Measurements from ENCODE around the gene ADORA2B. TPM values are rescaled to one million over a fixed set of nuclear protein-coding genes. Genes with fewer than 3 reads are reported as not detected.

Gene ADORA2B
- 11.4 and 19.3 TPM in 2 replicates for total RNA-seq

DNA sequence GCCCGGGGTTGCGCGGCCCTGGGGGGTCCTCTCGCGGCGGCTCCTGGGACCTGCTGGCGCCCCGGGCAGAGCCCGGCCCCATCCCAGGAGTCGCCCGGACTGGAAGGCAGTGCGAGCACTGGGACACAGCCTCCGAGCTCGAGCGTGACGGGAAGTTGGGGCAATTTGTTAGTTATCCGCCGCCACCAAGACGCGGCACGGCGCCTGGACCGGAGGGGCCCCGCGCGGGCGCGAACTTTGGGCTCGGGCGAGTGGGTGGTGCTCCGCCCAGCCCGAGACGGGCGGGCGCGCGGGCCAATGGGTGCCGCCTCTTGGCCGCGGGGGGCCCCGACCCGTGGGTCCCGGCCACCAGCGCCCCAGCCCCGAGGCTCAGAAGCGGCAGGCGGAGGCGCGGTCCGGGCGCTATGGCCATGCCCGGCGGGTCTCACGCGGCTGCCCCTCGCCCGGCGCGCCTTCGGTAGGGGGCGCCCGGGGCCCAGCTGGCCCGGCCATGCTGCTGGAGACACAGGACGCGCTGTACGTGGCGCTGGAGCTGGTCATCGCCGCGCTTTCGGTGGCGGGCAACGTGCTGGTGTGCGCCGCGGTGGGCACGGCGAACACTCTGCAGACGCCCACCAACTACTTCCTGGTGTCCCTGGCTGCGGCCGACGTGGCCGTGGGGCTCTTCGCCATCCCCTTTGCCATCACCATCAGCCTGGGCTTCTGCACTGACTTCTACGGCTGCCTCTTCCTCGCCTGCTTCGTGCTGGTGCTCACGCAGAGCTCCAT is at the start of gene ADORA2B:
ADORA2B (plus strand) TSS at position 372 of the 768 bp plus-strand sequence; CDS start at position 491, 119 bp downstream.

DNA sequence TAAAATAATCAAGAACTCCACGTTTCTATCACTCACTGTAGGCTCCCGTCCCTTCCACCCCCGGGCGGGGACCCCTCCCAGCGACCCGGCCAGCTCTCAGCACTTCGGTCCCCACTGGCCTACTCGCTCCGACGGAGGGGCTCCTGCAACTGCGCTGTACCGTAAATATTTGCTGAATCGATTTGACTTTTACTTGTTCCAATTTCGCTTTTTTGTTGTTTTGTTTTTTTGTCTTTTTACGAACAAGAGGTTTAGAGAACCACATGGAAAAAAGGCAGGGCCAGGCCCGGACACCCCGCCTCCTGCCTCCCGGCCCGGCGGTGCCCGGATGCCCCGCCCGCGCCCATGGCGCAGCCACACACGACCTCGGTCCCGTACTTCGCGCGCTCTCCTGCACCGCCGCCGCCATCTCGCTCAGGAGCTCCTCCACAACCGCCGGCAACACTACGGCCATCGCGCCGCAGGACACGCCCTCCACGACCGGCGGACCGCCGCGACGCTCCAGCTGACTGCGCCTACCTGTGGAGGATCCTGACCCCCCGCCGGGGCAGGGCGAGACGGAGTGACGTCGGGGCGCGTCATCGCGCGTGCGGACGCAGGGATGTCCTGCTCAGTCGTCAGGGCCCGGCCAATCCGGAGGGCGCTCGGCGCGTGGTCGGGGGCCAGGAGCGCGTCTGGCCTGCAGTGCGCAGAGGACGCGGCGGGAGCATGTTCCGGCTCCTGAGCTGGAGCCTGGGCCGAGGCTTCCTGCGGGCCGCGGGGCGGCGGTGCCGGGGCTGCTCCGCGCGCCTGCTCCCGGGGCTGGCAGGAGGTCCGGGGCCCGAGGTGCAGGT is 54.4 kb downstream of the ADORA2B start, which contains the start of the genes TTC19 and ZSWIM7:
TTC19 (plus strand) TSS at position 684 of the 833 bp plus-strand sequence; CDS start at position 709, 25 bp downstream.
ZSWIM7 (minus strand) TSS at position 564 of the 833 bp plus-strand sequence; CDS start at position 454, 110 bp downstream.

Other genes with a start within 250 kb of the ADORA2B start
- gene ZNF286A, start 245.4 kb upstream of the ADORA2B start, total RNA-seq: 36.1 and 45.6 TPM in 2 replicates
- not detected in 2 replicates for gene TBC1D26, start 212.8 kb upstream of the ADORA2B start, total RNA-seq
- gene ZSWIM7, start 54.6 kb downstream of the ADORA2B start, total RNA-seq: 18.1 and 24.7 TPM in 2 replicates
- 55.8 and 56.5 TPM in 2 replicates for gene TTC19, start 54.7 kb downstream of the ADORA2B start, total RNA-seq